GM10248 (cell line): ENCODE measurements around the gene MYCN.

Source experiments
- CTCF ChIA-PET: fragments of 300-600 bp; sonication (Branson Sonifier 250); formaldehyde crosslinking; extraction: SDS; loops from one replicate; lab custom pipeline; 2021; ENCODE audit warnings: antibody characterized with exemption; lab: Yijun Ruan, JAX
- POLR2A ChIA-PET: fragments of 350-650 bp; sonication (Branson Sonifier 250); formaldehyde crosslinking; extraction: SDS; loops from one replicate; lab custom pipeline; 2020; ENCODE audit warnings: antibody characterized with exemption; lab: Yijun Ruan, JAX
- DNase-seq: peaks from one replicate; pipeline ENCODE4 v3.0.0; 2012; ENCODE audit errors: extremely low spot score
- TF ChIP-seq, protein P1 (sequence below): IDR thresholded peaks from 2 replicates; pipeline ENCODE4 v1.5.1; 2012; ENCODE audit warnings: mild to moderate bottlenecking, low read depth; ENCODE audit errors: extremely low read depth, missing control alignments, control extremely low read depth

MYCN gene

DNA sequence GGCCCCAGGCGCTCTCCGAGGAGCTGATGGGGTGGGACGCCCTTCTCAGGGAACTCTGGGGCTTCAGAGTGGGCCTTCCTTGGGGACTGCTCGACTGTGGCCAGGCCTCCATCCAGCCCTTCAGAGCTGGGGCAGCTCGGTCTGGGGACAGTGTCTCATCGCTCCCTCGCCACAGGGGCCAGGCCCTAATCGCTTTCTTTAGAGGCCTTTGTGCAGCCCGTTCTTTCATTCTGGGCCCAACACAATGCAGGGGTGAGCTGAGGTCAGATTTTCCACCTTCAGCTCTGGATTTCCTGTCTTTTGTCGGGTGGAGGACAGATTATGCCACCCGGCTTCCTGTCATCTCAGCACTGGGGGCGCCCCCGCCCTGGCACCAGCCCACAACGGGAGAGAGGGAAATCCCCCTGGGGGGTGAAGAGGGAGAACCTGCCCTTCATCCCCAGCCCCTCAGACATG, 25.2 kb downstream of the MYCN start:
- CTCF ChIA-PET: no interaction called here
- POLR2A ChIA-PET: no interaction called here
- TF ChIP-seq, protein P1, sequence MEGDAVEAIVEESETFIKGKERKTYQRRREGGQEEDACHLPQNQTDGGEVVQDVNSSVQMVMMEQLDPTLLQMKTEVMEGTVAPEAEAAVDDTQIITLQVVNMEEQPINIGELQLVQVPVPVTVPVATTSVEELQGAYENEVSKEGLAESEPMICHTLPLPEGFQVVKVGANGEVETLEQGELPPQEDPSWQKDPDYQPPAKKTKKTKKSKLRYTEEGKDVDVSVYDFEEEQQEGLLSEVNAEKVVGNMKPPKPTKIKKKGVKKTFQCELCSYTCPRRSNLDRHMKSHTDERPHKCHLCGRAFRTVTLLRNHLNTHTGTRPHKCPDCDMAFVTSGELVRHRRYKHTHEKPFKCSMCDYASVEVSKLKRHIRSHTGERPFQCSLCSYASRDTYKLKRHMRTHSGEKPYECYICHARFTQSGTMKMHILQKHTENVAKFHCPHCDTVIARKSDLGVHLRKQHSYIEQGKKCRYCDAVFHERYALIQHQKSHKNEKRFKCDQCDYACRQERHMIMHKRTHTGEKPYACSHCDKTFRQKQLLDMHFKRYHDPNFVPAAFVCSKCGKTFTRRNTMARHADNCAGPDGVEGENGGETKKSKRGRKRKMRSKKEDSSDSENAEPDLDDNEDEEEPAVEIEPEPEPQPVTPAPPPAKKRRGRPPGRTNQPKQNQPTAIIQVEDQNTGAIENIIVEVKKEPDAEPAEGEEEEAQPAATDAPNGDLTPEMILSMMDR: no peak
- no peak for DNase-seq

DNA sequence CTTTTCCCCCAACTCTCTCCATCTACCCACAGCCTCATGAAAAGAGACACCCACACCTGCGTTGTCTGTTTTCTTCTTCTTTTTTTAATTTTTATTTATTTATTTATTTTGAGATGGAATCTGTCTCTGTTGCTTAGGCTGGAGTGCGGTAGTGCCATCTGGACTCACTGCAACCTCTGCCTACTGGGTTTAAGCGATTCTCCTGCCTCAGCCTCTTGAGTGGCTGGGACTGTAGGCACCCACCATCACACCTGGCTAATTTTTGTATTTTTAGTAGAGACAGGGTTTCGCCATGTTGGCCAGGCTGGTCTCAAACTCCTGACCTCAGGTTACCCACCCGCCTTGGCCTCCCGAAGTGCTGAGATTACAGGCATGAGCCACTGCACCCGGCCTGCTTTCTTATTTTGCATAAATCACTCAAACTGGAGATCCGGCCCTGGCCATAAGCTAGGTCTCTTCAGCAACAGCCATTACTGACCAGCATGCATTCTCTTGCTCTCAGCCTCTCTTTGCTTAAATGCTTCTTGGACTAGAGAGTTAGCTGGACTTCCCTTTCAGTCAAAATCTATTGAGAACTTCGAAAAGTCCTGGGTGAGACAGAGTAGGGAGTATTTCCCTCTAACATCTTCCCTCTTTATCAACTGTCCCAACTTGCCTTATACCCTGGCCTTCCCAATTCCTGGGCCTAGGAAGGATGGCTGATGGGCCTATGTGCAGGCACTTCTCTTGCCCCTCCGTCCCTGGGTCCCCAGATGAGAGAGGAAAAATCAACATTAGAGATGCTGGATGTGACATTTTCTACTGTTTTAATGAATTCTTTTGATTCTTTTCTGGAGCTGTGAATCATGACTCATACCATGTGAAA, 27.3 kb downstream of the MYCN start:
- CTCF ChIA-PET: no interaction called here
- POLR2A ChIA-PET: no interaction called here
- no peak for DNase-seq

DNA sequence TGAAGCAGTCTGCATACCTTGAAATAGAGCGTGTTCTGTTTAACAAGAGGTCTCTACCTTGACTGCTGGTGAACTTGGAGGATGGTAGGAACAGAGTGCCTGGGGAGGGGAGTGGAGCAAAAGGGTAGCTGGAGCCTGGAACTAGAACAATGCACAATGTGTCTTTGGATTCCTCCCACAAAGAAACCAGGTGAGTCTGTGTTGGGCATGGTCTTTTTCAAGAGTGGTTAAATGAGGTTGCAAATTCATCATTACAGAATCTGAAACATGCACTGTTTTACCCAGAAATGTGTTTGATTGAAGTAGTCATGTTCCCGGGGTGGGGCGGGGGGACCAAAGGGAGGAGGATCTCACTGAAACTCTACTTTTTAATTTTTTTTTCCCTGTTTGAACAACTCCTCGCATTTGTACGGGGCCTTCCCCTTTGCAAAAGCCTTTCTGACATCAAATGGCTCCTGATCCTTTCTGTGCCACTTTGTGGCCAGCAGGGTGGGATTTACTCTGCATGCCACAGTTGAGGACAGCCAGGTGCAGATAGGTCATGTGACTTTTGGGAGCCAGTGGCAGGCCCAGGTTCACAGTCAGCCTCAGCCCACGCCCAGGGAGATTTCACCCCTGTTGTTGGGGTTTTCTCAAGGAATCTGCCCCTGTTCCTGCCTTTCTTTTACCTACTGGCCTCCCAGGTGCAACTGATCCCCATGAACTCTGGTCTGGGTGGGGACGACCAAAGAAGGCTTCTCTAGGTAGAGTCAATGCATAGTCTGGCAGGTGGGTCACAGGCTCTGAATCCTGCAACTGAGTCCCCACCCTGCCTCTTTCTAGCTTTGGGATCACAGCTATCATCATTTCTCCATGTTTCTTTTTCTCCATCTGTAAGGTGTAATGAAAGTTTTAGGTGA, 28.2 kb downstream of the MYCN start:
- CTCF ChIA-PET: no interaction called here
- POLR2A ChIA-PET: no interaction called here
- TF ChIP-seq, protein P1: no peak
- no peak for DNase-seq

More for the DNA sequence above, 27.3 kb downstream of the MYCN start:
- TF ChIP-seq, protein P1: no peak

DNA sequence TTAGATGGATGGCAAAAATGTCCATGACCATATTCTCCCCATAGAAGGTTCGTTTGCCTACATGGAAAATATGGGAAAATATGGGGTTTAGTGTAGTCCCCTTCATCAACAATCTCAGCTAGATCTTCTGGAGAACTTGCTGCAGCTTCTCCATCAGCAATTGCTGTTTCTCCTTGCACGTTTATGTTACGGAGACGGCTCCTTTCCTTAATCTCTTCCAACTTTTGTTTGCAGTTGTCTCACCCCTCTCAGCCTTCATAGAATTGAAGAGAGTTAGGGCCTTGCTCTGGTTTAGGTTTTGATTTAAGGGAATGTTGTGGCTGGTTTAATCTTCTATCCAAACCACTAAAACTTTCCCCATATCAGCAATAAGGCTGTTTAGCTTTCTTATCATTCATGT, 28.9 kb downstream of the MYCN start:
- ChIA-PET POLR2A (no interaction called here), CTCF (no interaction called here)
- no peak for DNase-seq
- TF ChIP-seq, protein P1: no peak

DNA sequence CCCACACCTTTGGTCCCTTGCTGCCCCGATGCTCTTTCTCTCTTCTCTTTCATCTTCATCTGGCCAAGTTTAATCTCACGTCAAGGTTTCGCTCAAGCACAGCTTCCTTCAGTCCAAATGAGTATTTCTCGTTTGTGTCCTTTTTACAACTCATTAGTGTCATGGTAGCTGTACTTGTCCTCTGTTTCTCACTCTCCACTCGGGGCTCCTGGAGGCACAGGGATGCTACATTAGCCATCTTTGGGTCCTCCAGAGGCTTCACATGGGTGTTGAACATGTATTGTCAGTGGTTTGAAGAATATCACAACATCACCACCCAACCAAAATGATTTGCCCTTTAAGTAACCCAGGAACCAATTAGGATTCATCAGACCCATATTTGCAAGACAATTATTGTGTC, 30.4 kb downstream of the MYCN start:
- TF ChIP-seq, protein P1: no peak
- DNase-seq: no peak
- ChIA-PET POLR2A (no interaction called here), CTCF (no interaction called here)

DNA sequence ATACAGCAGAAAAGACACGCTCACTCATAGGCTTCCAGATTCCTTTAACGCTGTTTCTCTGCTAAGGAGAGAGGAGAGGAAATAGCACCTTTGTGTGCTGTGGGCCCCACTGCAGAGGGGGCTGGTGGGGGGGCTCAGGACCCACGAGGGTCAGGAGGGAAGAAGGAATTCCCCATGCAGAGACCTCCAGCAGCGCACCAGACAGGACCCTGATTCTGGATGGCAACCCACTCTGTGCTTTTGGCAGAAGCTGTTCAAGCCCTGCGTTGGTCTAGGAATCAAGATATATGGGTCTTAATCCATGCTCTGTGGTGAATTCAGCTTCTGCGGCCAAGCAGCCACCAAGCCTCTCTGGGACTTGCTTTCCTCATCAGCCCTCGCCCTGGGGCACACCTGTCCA, 31.0 kb downstream of the MYCN start:
- DNase-seq: no peak
- CTCF ChIA-PET: no interaction called here
- POLR2A ChIA-PET: no interaction called here
- TF ChIP-seq, protein P1: no peak
